Mammary epithelial cell (primary cell): ENCODE results near the gene GPRC5D.

Experiments
- CTCF ChIP-seq, 2 donors: IDR thresholded peaks in 1 of 2; conservative IDR thresholded peaks in 1 of 2; 2 replicates each; pipeline ENCODE4 v1.5.1; 2011 to 2012; ENCODE audit warnings: inconsistent platforms in 2 of 2, low read length in 2 of 2, mild to moderate bottlenecking in 2 of 2, control low read depth in 1 of 2, low read depth in 1 of 2; ENCODE audit not compliant: insufficient read depth in 1 of 2; ENCODE audit errors: extremely low read depth in 1 of 2
- EZH2 ChIP-seq: IDR thresholded peaks from 2 replicates; pipeline ENCODE4 v1.6.1; 2012; ENCODE audit warnings: low read length, inconsistent platforms, borderline replicate concordance

- TF ChIP-seq CTCF (conservative IDR thresholded peaks at IDR 0.05 in 1 of 2, IDR thresholded peaks at IDR 0.05 in 1 of 2; ENCODE audit: extremely low read depth in 1 of 2, insufficient read depth in 1 of 2, low read depth in 1 of 2, low read length in 2 of 2): no peak
- no peak for TF ChIP-seq EZH2
Measured at GRCh38 chr12:12986775-12987331, 34.9 kb upstream of the GPRC5D start.
